ENCODE measurements around the gene NRP2. TPM values are rescaled to one million over a fixed set of nuclear protein-coding genes. Genes with fewer than 3 reads are reported as not detected.

The NRP2 gene
- total RNA-seq, 1 donor from 2014 or later, result 89.5 TPM

DNA sequence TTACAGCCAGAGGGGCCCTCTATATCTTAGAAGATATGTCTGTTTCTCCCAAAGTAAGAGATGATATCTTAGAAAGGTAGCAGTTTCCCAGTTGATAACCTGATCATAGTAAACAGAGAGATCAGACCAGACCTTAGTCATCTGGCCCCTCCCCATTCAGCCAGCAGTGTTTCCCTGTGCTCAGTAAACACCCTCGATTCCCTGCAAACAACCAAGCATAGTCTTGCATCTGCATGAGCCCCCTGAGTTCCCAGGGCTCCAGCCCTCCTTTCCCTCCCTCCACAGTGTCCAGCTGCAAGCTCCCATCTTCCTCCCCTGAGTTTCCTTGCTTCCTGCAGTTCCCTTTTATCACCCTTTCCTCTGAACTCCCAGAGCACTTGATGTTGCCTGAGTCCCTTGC, 20.3 kb downstream of the NRP2 start:
- no peaks in the 10 kb centered on the region for H3K9me3 Mint-ChIP-seq
- H3K4me3 Mint-ChIP-seq, result no peak overlapping the region
- H3K4me1 Mint-ChIP-seq, result peaks cover 73% of the 10 kb centered on the region
- no peaks in the 10 kb centered on the region for H3K27me3 Mint-ChIP-seq (ENCODE audit: low read depth)
- DNase-seq (ENCODE audit: low spot score in 2 of 2, unreplicated experiment in 2 of 2), result no peak
- H3K27ac Mint-ChIP-seq, result peak overlapping the region; percentile 70
- H3K36me3 Mint-ChIP-seq, result no peaks in the 10 kb centered on the region
- TF ChIP-seq, protein P1, sequence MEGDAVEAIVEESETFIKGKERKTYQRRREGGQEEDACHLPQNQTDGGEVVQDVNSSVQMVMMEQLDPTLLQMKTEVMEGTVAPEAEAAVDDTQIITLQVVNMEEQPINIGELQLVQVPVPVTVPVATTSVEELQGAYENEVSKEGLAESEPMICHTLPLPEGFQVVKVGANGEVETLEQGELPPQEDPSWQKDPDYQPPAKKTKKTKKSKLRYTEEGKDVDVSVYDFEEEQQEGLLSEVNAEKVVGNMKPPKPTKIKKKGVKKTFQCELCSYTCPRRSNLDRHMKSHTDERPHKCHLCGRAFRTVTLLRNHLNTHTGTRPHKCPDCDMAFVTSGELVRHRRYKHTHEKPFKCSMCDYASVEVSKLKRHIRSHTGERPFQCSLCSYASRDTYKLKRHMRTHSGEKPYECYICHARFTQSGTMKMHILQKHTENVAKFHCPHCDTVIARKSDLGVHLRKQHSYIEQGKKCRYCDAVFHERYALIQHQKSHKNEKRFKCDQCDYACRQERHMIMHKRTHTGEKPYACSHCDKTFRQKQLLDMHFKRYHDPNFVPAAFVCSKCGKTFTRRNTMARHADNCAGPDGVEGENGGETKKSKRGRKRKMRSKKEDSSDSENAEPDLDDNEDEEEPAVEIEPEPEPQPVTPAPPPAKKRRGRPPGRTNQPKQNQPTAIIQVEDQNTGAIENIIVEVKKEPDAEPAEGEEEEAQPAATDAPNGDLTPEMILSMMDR (IDR thresholded peaks at IDR 0.05; ENCODE audit: unreplicated experiment), result no peak

DNA sequence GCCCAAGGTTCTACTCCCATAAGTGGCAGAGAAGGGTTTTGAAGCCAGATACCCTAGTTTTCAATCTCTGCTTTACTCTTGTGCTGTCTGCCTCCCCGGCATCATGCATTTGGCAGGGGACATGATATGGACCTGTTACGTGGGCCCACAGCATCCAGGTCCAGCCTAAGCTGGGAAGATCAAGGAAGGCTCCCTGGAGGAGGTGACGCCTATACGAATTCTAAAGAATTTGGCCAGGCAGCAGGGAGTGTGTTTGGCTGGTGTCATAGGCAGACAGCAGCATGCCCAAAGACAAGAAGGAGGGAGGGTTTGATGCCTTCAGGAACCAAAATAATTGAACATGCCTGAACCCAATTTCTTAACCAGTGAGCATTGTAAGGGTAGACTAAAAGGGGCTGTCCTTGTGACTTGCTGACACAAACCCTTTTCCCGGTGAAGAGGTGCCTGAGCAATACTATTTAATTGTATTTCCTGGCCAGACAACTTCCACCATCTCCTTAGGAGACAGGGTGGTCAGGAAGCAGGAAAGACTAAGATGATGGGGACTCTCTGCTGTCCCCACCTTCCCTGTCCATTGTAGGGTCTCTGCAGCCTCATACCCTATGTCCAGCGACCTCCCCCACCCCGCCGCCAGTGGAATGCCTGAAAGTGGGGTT, 21.3 kb downstream of the NRP2 start:
- TF ChIP-seq, protein P1 (IDR thresholded peaks at IDR 0.05; ENCODE audit: unreplicated experiment), result no peak
- Mint-ChIP-seq H3K4me1 (peaks cover 64% of the 10 kb centered on the region), H3K27ac (no peak overlapping the region), H3K27me3 (ENCODE audit: low read depth) (no peaks in the 10 kb centered on the region), H3K9me3 (no peaks in the 10 kb centered on the region), H3K36me3 (no peaks in the 10 kb centered on the region), H3K4me3 (no peak overlapping the region)
- DNase-seq (ENCODE audit: low spot score in 2 of 2, unreplicated experiment in 2 of 2), result no peak

DNA sequence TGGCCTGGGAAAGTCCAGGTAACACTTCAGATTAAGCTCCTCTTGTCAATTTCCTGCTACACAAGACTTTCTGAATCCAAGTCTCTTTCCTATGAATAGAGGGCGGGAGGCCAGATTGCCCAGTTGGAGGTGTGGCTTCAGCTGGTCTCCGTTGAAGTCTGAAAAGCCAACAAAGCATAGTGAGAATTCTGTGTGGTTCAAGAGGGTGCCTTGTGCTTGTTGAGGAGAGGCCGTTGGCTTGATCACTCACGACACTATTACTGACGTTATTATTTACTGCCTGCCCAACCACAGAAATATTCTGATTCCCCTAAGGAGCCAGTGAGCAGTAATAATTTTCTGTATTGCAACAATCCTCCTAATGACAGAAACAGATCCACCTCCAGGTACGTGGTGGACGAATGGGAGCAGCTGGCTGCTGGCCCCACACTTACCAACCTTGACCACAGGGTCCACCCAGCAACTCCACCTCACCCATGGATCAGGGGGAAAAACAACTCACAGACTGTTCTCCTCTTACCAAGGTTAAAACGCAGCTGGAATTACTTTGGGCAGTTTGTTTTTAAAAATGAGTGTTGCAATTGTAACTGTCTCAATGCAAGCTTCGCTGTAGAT, 21.9 kb downstream of the NRP2 start:
- peak overlapping the region; percentile 40 for H3K27ac Mint-ChIP-seq
- H3K9me3 Mint-ChIP-seq, result no peaks in the 10 kb centered on the region
- H3K4me1 Mint-ChIP-seq, result peaks cover 57% of the 10 kb centered on the region
- H3K36me3 Mint-ChIP-seq, result no peaks in the 10 kb centered on the region
- DNase-seq (ENCODE audit: low spot score in 2 of 2, unreplicated experiment in 2 of 2), result no peak
- TF ChIP-seq, protein P1 (IDR thresholded peaks at IDR 0.05; ENCODE audit: unreplicated experiment), result no peak
- H3K4me3 Mint-ChIP-seq, result no peak overlapping the region
- H3K27me3 Mint-ChIP-seq (ENCODE audit: low read depth), result no peaks in the 10 kb centered on the region

DNA sequence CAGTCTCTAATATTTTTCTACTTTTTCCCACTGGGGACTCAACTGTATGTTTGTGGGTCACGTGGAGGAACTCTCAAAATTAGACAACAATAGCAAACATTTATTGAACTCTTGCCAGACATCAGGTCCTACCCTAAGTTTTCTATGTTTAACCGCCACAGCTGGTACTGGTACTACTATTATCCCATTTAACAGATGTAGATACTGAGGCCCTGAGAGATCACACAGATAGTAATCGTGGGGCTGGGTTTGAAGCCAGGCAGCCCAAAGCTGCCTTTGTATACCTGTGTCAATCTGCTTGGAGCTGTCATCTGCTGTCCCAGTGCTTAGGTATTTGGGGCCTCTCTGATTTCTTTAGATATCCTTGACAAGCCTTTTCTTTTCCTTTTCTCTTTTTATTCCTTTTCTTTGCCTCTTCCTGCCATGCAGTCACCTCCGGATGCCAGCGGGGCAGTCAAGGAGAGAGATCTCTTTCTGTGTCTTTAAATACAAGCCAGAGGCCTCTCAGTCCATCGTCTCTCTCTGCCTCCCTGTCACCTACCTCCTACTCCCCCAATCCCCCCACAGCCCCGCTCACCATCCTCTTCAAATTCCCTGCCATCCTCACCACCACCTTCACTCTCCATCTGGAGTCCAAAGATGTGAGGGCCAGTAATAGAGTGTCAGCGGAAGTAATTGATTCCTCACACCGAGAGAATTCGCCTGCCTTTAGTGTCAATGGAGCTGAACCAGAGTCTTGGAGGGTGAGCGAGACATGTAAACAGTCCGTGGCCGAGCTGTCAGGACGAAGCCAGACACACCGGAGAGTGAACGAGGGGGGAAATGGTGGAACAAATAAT, 23.4 kb downstream of the NRP2 start:
- TF ChIP-seq, protein P1 (IDR thresholded peaks at IDR 0.05; ENCODE audit: unreplicated experiment), result no peak
- H3K4me1 Mint-ChIP-seq, result peaks cover 43% of the 10 kb centered on the region
- no peak overlapping the region for H3K4me3 Mint-ChIP-seq
- H3K36me3 Mint-ChIP-seq, result no peaks in the 10 kb centered on the region
- no peak for DNase-seq (ENCODE audit: low spot score in 2 of 2, unreplicated experiment in 2 of 2)
- no peaks in the 10 kb centered on the region for H3K27me3 Mint-ChIP-seq (ENCODE audit: low read depth)
- H3K9me3 Mint-ChIP-seq, result no peaks in the 10 kb centered on the region
- peak overlapping the region; percentile 6 for H3K27ac Mint-ChIP-seq

DNA sequence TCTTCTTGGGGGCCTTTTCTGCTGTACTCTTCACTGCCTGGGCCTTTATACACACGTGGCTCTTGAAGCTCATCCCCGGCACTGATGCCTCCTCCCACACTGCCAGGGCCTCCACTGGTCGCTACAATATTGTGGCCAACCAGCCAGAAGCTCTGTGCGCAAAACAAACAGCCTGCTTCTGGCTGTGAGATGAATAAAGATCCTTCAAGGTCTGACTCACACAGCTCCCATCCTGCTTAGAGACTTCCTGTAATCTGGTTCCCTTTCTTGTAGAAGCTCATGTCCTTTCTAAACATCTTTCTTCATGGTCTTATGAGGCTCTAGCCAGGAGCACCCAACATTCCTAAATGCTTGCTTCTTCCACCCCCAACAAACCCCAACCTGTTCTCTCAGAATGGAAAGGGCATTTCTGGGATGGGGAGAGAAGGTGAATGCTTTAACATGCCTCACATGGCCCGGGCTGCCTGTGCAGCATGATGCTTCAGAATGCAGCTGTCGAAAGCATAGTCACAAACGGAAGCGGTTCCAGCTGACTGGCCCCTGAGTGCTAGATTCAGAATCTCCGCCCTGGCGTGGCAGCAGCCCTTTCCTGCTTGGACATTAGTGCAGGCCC, 24.6 kb downstream of the NRP2 start:
- H3K9me3 Mint-ChIP-seq, result no peaks in the 10 kb centered on the region
- no peak overlapping the region for H3K4me3 Mint-ChIP-seq
- H3K27me3 Mint-ChIP-seq (ENCODE audit: low read depth), result no peaks in the 10 kb centered on the region
- peaks cover 37% of the 10 kb centered on the region for H3K4me1 Mint-ChIP-seq
- H3K27ac Mint-ChIP-seq, result peak overlapping the region; percentile 79
- TF ChIP-seq, protein P1 (IDR thresholded peaks at IDR 0.05; ENCODE audit: unreplicated experiment), result no peak
- H3K36me3 Mint-ChIP-seq, result no peaks in the 10 kb centered on the region
- no peak for DNase-seq (ENCODE audit: low spot score in 2 of 2, unreplicated experiment in 2 of 2)
